Osteoblast (primary cell): ENCODE results near the gene GUCA2A. TPM values are rescaled to one million over a fixed set of nuclear protein-coding genes. Genes with fewer than 3 reads are reported as not detected.

ENCODE experiments used
- DNase-seq: peaks from one replicate; pipeline ENCODE4 v3.0.0; 2011; ENCODE audit warnings: low spot score, mixed read lengths; ENCODE audit not compliant: insufficient read length; ENCODE audit errors: missing footprints
- H2AFZ ChIP-seq: 2 replicates; pipeline ENCODE4 v1.6.0; 2011; ENCODE audit warnings: mild to moderate bottlenecking, low read length
- H3K27ac ChIP-seq: 2 replicates; pipeline ENCODE4 v1.5.1; 2011; ENCODE audit warnings: mild to moderate bottlenecking, low read depth, low read length, moderate library complexity
- H3K27me3 ChIP-seq: 2 replicates; pipeline ENCODE4 v1.6.0; 2012; ENCODE audit warnings: mild to moderate bottlenecking, control low read depth, inconsistent platforms, low read length, moderate library complexity; ENCODE audit not compliant: insufficient read depth
- H3K36me3 ChIP-seq: 2 replicates; pipeline ENCODE4 v1.5.1; 2011; ENCODE audit warnings: mild to moderate bottlenecking, low read length, control low read depth, moderate library complexity; ENCODE audit not compliant: insufficient read depth
- H3K4me1 ChIP-seq: 2 replicates; pipeline ENCODE4 v1.5.1; 2011; ENCODE audit warnings: mild to moderate bottlenecking, low read length, control low read depth, moderate library complexity; ENCODE audit not compliant: insufficient read depth
- H3K4me2 ChIP-seq: 2 replicates; pipeline ENCODE4 v1.6.0; 2011; ENCODE audit warnings: mild to moderate bottlenecking, low read length; ENCODE audit not compliant: insufficient read depth
- H3K4me3 ChIP-seq: fragments of 200-600 bp; sonication (generic); 3 replicates; pipeline ENCODE4 v1.5.1; 2012; ENCODE audit warnings: mild to moderate bottlenecking, low read length, inconsistent platforms; ENCODE audit not compliant: insufficient read depth
- H3K79me2 ChIP-seq: 2 replicates; pipeline ENCODE4 v1.6.0; 2012; ENCODE audit warnings: mild to moderate bottlenecking, low read length, control low read depth, inconsistent platforms; ENCODE audit not compliant: insufficient read depth
- H3K9me3 ChIP-seq: 2 replicates; pipeline ENCODE4 v1.5.1; 2011; ENCODE audit warnings: low read depth, low read length, control low read depth
- H4K20me1 ChIP-seq: 2 replicates; pipeline ENCODE4 v1.6.0; 2012; ENCODE audit warnings: mild to moderate bottlenecking, low read length, control low read depth; ENCODE audit not compliant: insufficient read depth
- CTCF ChIP-seq: IDR thresholded peaks from 2 replicates; pipeline ENCODE4 v1.5.1; 2011; ENCODE audit warnings: mild to moderate bottlenecking, low read depth, low read length, moderate library complexity; ENCODE audit errors: extremely low read depth
- total RNA-seq: library from RNA; depleted of rRNA; stranded (reverse); fragments of >200 nt; gene quantifications from 2 replicates; pipeline ENCODE4 v1.2.3, GENCODE V29; 2012

GUCA2A gene
- total RNA-seq, 1 donor, result not detected

GRCh38 chr1:42122408-42122807 lies 42.1 kb downstream of the GUCA2A start:
- Histone ChIP-seq H3K27ac (no peak overlapping the region), H3K4me3 (no peak overlapping the region), H3K27me3 (peaks cover 3% of the 10 kb centered on the region), H3K36me3 (no peaks in the 10 kb centered on the region), H2AFZ (no peak overlapping the region), H3K4me2 (no peak overlapping the region), H3K9me3 (no peaks in the 10 kb centered on the region), H3K79me2 (no peaks in the 10 kb centered on the region), H3K4me1 (no peaks in the 10 kb centered on the region), H4K20me1 (no peaks in the 10 kb centered on the region)
- DNase-seq, result no peak
- TF ChIP-seq CTCF, result no peak

- Histone ChIP-seq H3K79me2 (no peaks in the 10 kb centered on the region), H3K27ac (no peak overlapping the region), H3K4me3 (no peak overlapping the region), H3K9me3 (no peaks in the 10 kb centered on the region), H3K4me2 (no peak overlapping the region), H3K4me1 (no peaks in the 10 kb centered on the region), H2AFZ (no peak overlapping the region), H3K27me3 (peaks cover 8% of the 10 kb centered on the region), H4K20me1 (no peaks in the 10 kb centered on the region), H3K36me3 (no peaks in the 10 kb centered on the region)
- DNase-seq, result no peak
- no peak for TF ChIP-seq CTCF
Observed at GRCh38 chr1:42118125-42118524, 46.4 kb downstream of the GUCA2A start.

DNA sequence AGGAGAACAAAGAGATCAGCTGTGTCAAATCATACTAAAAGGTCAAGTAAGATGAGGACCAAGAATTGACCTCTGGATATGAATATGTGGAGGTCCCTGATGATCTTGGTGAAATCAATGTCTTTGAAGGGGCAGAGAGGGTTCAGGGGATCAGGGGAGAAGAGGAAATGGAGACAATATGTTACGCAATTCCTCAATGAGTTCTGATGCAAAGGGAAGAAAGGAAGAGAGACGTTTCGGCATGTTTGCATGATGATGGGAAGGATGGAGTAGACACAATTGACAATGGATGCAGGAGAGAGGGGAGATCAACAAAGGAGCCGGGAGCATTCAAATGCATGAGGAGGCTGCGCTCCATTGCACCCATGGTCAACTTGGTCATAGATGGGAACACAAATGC lies 47.3 kb downstream of the GUCA2A start:
- H3K4me1 ChIP-seq, result no peaks in the 10 kb centered on the region
- H3K9me3 ChIP-seq, result no peaks in the 10 kb centered on the region
- DNase-seq, result no peak
- H3K4me3 ChIP-seq, result no peak overlapping the region
- no peak overlapping the region for H3K4me2 ChIP-seq
- H3K79me2 ChIP-seq, result no peaks in the 10 kb centered on the region
- peaks cover 8% of the 10 kb centered on the region for H3K27me3 ChIP-seq
- no peak for TF ChIP-seq CTCF
- no peak overlapping the region for H3K27ac ChIP-seq
- H2AFZ ChIP-seq, result no peak overlapping the region
- no peaks in the 10 kb centered on the region for H4K20me1 ChIP-seq
- H3K36me3 ChIP-seq, result no peaks in the 10 kb centered on the region

DNA sequence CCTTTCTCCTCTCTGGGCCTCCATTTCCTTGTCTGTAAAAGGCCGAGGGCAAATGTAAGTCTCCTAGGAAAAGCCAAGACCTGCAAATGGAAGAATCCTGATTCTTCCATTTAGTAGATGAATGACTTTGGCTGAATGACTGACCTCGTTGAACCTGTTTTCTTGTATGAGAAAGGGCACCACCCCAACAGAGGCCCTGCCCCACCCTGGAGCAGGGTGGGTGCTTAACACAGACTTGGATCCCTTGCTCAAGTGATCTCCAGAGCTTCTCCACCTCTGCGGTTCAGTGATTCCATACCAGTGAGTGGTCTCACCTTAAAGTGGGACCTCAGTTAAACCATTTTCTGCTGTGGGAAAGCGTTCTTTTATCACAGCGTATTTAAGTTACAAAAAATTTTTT lies 50.3 kb downstream of the GUCA2A start:
- no peaks in the 10 kb centered on the region for H4K20me1 ChIP-seq
- H3K36me3 ChIP-seq, result no peaks in the 10 kb centered on the region
- H3K27me3 ChIP-seq, result peaks cover 8% of the 10 kb centered on the region
- H2AFZ ChIP-seq, result no peak overlapping the region
- H3K27ac ChIP-seq, result no peak overlapping the region
- no peaks in the 10 kb centered on the region for H3K4me1 ChIP-seq
- no peak overlapping the region for H3K4me3 ChIP-seq
- no peaks in the 10 kb centered on the region for H3K9me3 ChIP-seq
- H3K4me2 ChIP-seq, result no peak overlapping the region
- DNase-seq, result no peak
- no peaks in the 10 kb centered on the region for H3K79me2 ChIP-seq
- TF ChIP-seq CTCF, result no peak

Other genes starting within 250 kb of the GUCA2A start
- gene HIVEP3, start 245.8 kb downstream of the GUCA2A start, total RNA-seq, result 1.8 TPM in 2 replicates
- gene GUCA2B, start 11.3 kb downstream of the GUCA2A start, total RNA-seq, result not detected in 2 replicates
- gene FOXJ3, start 170.5 kb upstream of the GUCA2A start, total RNA-seq, result 37.3 and 41.8 TPM in 2 replicates
- not detected in 2 replicates for gene RIMKLA, start 216.0 kb upstream of the GUCA2A start, total RNA-seq